GM12875 (cell line): ENCODE data around the gene GREB1.

Experiments used
- H3K4me3 ChIP-seq: one replicate; pipeline ENCODE4 v1.5.1; 2011; ENCODE audit warnings: low read depth, low read length, control low read depth
- TF ChIP-seq, protein P1 (sequence below): IDR thresholded peaks from 2 replicates; pipeline ENCODE4 v1.5.1; 2011; ENCODE audit warnings: low read depth, mild to moderate bottlenecking, control low read depth, inconsistent platforms, low read length, moderate library complexity, borderline replicate concordance; ENCODE audit not compliant: insufficient read depth

Gene GREB1

DNA sequence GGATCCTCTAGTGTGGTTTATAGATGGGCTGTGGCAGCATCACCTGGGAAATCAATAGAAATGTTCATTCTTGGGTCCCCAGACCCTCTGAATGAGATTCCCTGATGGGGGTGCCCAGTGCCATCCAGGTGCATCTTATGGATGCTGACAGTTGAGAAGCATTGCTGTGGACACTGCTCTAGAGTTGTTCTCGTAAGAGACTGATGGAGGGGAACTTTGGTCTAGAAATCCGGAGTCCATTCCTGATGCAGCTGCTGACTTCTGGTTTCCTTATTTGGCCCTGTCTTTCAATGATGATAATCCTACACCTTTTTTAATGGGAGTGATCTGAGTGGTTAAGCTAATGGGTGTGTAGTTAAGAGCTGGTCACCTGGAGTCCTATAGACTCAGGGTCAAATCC, 39.5 kb upstream of the GREB1 start:
- TF ChIP-seq, protein P1, sequence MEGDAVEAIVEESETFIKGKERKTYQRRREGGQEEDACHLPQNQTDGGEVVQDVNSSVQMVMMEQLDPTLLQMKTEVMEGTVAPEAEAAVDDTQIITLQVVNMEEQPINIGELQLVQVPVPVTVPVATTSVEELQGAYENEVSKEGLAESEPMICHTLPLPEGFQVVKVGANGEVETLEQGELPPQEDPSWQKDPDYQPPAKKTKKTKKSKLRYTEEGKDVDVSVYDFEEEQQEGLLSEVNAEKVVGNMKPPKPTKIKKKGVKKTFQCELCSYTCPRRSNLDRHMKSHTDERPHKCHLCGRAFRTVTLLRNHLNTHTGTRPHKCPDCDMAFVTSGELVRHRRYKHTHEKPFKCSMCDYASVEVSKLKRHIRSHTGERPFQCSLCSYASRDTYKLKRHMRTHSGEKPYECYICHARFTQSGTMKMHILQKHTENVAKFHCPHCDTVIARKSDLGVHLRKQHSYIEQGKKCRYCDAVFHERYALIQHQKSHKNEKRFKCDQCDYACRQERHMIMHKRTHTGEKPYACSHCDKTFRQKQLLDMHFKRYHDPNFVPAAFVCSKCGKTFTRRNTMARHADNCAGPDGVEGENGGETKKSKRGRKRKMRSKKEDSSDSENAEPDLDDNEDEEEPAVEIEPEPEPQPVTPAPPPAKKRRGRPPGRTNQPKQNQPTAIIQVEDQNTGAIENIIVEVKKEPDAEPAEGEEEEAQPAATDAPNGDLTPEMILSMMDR, result no peak
- H3K4me3 ChIP-seq, result no peak overlapping the region

- no peak overlapping the region for H3K4me3 ChIP-seq
- TF ChIP-seq, protein P1, result no peak
These were observed 37.8 kb upstream of the GREB1 start for GRCh38 chr2:11495844-11496681.

GRCh38 chr2:11498543-11499034, 35.3 kb upstream of the GREB1 start:
- TF ChIP-seq, protein P1, result no peak
- no peak overlapping the region for H3K4me3 ChIP-seq

DNA sequence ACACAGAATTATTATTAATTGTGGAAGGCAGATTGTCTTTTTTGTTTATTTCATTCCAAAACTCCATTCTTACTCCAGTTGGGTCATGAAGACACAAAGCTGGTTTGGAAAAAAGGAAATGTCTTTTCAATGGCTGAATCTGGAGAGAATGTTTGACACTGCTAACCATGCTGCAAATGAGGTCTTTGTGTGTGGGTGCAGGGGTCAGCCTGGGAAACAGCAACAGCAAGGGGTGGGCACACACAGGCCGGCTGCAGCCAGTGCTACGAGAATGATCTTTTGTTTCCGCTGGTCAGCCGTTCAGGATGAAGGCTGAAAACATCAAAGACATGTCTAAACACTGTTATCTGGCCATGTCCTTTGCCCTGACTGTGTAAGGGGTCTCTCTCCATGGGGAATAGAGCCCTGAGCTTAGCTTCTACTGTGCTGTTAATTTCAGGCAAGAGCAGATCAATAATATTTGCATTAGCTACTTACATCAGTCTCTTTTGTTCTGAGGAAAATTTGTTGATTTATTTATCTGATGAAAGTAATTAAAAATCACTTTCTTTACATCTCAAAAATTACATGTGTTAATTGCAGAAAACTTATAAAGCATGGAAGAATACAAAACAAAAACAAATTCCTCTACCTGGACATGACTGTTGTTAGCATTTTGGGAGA, 34.6 kb upstream of the GREB1 start:
- TF ChIP-seq, protein P1, result no peak
- H3K4me3 ChIP-seq, result no peak overlapping the region

- TF ChIP-seq, protein P1, result no peak
- H3K4me3 ChIP-seq, result no peak overlapping the region
These were observed 33.0 kb upstream of the GREB1 start for GRCh38 chr2:11500702-11501303.

DNA sequence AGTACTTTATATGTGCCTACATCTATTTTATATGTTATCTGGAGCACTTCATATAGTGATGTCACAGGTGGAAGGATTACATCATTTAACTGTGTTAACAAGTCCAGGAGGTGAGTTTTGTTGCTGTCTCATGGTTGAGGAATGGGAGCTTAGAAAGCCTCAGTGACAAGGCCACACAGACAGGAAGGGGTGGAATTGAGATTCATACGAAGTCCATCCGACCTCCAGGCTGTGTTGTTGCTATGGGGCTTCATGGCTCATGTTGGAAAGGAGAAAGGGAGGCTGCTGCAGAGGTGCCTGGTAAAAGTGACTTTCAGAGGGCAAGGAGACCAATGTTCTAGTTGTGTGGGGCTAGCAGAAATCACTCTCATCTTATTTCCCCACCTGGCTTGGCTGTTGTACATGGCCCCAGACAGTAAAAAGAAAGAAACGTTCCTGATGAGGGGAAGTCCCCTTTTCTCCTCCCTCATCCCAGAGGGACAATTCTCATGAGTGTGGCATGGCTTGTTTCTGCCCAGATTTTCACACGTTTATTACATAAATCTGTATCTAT, 31.0 kb upstream of the GREB1 start:
- TF ChIP-seq, protein P1, result no peak
- no peak overlapping the region for H3K4me3 ChIP-seq
